T-helper 2 cell (primary cell): ENCODE measurements around the gene KCND2.

Source experiments
- DNase-seq, 5 experiments: peaks; one replicate each; pipeline versions ENCODE4 v3.0.0 to v3.0.0-alpha.2; 2012 to 2022

Gene KCND2

DNA sequence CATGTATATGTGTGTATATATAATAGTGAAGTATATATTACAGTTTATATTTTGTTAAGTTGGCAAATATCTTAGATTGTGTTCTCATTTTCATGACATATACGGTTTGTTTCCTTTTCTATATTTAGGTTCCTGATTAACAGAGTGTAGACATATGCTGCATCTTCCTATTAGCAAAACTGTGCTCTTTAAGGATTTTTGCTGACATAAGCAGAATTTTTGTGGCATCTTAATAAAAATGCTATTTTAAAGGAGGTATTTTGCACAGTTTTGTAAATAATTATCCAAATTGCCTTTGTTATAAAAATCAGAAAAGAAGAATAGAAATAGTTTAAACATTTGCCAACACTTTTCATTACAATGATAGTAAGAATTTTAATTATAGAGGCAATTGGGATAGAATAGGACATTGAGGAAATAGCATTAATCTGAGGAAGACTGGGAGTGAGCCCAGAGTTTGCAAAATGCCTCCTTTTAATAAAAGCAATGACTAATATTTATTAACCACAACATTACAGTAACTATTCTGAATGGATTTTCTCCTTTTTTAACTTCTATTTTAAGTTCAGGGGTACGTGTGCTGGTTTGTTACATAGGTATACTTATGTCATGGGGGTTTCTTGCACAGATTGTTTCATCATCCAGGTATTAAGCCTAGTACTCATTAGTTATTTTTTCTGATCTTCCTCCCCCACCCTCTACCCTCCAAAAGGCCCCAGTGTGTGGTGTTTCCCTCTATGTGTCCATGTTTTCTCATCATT is 38.2 kb downstream of the KCND2 start:
- DNase-seq: no peak

DNA sequence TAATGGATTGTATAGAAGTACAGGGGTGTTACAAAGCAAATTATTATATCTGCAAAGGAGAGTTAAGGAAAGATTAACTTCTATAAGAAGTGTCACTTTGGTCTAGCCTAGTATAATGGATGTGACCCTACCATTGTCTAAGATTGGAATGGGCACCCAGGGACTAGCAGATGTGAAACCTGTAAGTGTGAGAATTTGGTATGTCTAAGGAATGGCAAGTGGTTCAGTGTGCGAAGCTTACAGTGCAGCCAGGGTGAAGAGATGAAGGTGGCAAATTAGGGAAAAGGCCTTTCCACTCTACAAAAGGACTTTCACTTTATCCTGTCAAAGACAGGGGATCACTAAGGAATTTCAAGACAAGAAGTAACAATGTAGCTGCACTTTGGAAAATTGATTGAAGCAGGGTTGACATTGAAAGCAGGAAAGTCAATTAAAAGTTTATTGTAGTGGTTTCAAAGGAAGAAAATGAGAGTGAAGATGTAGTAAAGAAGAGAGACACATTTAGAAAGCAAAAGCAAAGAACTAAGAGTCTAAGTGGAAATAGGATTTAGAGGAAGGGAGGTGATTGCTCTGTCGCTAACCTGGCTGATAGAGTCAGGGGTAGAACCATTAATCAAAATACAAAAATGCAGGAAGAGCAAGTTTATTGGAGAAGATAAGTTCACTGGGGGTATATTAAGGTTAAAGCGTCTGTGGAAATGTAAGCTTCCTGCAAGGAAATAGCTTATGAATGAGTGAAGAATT is 47.4 kb downstream of the KCND2 start:
- no peak for DNase-seq

GRCh38 chr7:120327054-120327453 is 54.1 kb downstream of the KCND2 start:
- no peak for DNase-seq

DNA sequence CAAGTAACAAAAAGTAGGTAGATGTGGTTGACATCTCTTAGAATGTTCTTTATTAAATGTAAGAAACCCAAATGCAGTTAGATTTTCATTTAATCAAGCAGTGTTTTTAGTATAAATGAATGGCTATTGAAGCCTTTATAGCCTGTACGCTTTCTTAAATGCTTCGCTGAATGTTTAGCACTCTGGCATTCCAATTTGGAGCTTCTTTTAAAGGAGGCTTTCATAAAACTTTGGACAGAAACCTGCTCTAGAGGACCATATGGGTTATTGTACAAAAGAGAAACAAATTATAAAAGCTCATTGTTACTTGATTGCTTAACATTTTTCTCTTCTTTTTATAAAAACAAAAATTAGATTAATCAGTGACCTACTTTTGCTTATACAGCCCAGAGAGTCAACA is 59.5 kb downstream of the KCND2 start:
- no peak for DNase-seq

GRCh38 chr7:120334475-120334874 is 61.5 kb downstream of the KCND2 start:
- DNase-seq: no peak

- DNase-seq: no peak
Observed at GRCh38 chr7:120337308-120337907, 64.4 kb downstream of the KCND2 start.

DNA sequence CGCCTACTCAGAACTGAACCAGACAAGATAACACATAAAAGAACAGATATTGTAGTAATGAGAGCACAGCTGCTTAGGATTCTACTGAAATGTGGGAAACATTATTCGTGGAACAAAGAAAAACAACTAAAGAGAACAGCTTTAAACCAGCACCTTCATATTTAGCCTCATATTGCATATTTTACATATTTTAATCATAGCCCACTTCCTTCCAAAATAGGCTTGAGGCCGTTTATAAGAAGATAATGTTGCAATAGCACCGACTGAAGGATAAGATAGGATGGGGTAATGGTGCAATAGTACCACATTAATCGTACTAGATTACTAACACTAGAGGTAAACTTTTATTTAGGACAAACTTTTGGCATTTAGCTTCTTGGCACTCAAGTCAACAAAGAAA is 71.3 kb downstream of the KCND2 start:
- no peak for DNase-seq

DNA sequence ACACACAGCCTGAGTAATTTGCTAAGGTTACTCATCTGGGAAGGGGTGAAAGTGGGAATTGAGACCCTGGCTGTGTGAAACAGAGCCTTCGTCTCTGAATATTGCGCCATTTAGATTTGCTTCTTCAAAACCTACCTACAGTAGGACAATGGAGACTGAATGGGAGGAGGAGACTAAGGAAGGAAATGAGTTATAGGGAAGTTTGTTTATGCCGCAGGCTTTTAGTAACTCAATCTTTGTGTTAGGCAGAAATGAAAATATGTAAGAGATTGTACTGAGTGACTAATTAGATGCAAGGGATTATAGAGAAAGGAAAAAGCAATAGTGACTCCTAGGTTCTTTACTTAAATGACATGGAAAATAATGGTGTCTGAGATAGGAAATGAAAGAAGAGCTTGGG is 80.2 kb downstream of the KCND2 start:
- no peak for DNase-seq

DNA sequence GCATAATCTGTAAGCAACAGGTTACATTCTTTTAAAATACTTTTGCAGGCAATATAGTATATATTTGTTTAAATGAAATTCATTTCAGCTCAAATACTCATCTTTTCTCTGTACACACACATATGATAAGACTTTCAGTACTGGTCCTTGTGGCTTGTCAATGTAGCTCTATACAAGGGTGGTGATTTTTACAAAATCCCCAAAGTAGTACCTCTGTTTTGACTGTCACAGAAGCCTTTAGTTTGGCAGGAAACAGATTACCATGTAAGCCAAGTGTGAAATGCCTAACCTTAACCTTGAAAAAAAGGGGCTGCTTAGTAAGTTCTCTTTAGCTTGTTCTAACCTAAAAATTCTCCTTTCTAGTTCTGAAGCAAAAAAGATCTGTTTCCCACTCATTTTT is 87.9 kb downstream of the KCND2 start:
- DNase-seq: no peak

- DNase-seq: no peak
Observed at GRCh38 chr7:120363414-120363813, 90.4 kb downstream of the KCND2 start.

DNA sequence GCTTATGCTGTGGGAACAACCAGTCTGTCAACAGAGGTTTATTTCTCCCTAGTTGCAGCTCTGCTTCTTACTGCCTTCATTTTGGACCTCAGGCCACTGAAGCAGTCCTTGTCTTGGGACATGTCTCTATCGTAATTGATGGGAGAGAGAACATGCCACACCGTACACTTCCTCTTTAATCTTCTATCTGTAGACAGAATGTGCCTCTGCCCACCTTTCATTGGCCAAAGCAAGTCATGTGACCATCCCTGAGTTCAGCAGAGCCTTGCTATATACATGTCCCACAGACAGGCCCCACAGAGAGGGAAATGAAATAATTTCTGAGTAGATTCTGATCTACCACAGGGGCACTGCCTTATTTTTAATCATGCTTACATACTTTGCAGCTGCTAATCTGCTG is 98.0 kb downstream of the KCND2 start:
- peak in 1 of 5 experiments; percentile 2 for DNase-seq

GRCh38 chr7:120373174-120373573 is 100.2 kb downstream of the KCND2 start:
- no peak for DNase-seq

GRCh38 chr7:120394595-120394994 is 121.6 kb downstream of the KCND2 start:
- no peak for DNase-seq

DNA sequence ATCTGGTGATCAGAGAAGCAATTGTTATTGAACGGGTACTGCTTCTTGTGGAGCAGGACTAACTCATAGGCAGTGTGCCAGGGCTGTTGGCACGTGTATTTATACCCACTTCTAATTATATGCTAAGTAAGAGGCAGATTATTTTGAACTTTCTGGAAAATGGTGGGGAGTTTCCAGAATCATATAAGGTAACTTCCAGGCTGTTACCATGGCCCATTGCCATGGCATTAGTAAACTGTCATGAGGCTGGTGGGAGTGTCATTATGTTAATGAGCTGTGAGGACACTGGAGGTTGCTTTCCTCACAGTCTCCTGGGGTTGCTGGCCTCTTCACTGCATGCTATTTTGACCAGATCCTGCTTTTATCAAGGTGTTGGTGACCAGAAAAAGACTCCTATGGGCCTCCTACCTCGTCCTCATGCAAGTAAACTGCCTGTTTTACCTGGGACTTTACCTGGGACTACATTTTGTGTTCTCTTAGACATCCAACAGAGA is 122.6 kb downstream of the KCND2 start:
- no peak for DNase-seq

GRCh38 chr7:120398284-120399000 is 125.5 kb downstream of the KCND2 start:
- no peak for DNase-seq

DNA sequence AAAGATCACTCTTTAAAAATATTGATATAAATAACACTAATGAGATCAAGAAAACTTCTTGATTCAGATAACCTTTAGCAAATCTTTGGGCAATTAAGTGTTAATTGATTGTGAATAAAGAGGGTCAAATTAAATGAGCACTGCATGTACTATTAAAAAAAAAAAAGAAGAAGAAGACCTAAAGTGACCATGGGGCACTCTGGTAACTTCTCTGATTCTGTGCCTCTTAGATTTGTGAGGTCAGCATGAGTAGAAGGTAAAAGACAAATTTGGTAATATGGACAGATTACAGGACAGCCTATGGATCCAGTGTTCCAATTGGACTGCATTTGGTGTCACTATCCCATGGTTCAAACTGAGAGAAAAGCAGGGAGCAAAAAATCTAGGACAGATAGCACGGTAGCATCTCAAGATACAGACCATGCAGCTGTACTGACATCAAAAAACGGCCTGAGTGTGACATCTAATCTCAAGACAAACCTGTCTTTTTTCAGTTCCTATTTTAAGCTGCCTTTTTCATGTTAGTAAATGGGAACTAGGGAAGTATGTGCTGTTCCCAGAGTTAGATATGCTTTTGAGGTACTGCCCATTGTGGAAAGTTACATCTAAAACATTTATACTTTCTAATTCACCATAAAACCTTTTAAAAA is 128.0 kb downstream of the KCND2 start:
- no peak for DNase-seq

GRCh38 chr7:120402079-120402767 is 129.2 kb downstream of the KCND2 start:
- no peak for DNase-seq

- no peak for DNase-seq
Observed at GRCh38 chr7:120402801-120403200, 129.8 kb downstream of the KCND2 start.

DNA sequence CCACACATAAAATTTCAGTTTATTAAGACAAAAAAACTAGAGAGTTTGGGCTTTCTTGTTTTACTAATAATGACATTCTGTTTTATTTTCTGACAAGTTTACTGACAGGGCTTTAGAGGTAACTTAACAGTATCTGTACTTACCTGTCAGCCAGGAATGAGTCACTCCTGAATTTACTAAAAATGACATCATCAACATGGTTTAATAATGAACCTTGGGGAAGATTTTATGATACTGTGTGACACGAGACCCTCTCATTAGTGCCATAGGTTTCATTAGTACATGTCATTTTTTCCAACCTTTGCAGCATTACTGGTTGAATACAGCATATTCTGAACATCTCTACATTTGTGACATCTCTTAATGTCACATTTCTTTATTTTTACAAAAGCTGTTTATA is 131.1 kb downstream of the KCND2 start:
- no peak for DNase-seq

GRCh38 chr7:120405652-120406051 is 132.7 kb downstream of the KCND2 start:
- no peak for DNase-seq

DNA sequence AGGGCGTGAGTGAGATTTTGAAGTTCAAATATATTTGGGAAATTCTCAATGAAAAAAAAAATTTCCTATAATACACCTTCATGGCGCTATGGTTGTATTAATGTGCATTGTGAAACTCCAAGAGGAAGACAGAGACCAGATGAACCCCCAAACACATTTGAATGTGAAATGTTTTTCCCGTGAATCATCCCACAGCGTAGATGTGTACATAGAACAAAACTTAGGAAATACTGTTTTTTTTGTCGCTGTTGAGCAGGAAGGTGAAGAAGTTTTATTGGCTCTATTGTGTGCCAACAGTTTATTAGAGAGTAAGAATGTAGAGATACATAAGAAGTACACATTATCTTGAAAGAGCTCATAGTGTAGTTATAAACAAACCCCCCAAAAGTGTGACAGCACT is 134.0 kb downstream of the KCND2 start:
- DNase-seq: no peak
